ENCODE measurements around the gene ADM.

The ADM gene

GRCh38 chr11:10329935-10330334 lies 25.1 kb downstream of the ADM start:
- no peak for DNase-seq

GRCh38 chr11:10331548-10332289 lies 26.8 kb downstream of the ADM start:
- no peak for DNase-seq

- DNase-seq = no peak
Observed at GRCh38 chr11:10333490-10333889, 28.6 kb downstream of the ADM start.

- DNase-seq = no peak
Observed at GRCh38 chr11:10338287-10338686, 33.4 kb downstream of the ADM start.

- no peak for DNase-seq
Observed at GRCh38 chr11:10348650-10349280, 43.9 kb downstream of the ADM start.

- no peak for DNase-seq
Observed at GRCh38 chr11:10349281-10349665, 44.4 kb downstream of the ADM start.

- DNase-seq = no peak
Observed at GRCh38 chr11:10349806-10350205, 44.9 kb downstream of the ADM start.

- no peak for DNase-seq
Observed at GRCh38 chr11:10350334-10350733, 45.5 kb downstream of the ADM start.

- DNase-seq = no peak
Observed at GRCh38 chr11:10351435-10351764, 46.5 kb downstream of the ADM start.

- no peak for DNase-seq
Observed at GRCh38 chr11:10351765-10352641, 47.1 kb downstream of the ADM start.

- DNase-seq = no peak
Observed at GRCh38 chr11:10352921-10353550, 48.2 kb downstream of the ADM start.

GRCh38 chr11:10354389-10354788 lies 49.5 kb downstream of the ADM start:
- no peak for DNase-seq

GRCh38 chr11:10355257-10355661 lies 50.4 kb downstream of the ADM start:
- no peak for DNase-seq

- DNase-seq = no peak
Observed at GRCh38 chr11:10356161-10356560, 51.3 kb downstream of the ADM start.

Data from activated CD4-positive, alpha-beta T cell treated with anti-CD3 and anti-CD28 coated beads, Interleukin-2, amount 50 U/mL, for 4 hours (primary cell).